Measurements from ENCODE around the gene KAZN. TPM values are rescaled to one million over a fixed set of nuclear protein-coding genes. Genes with fewer than 3 reads are reported as not detected.

KAZN gene
- total RNA-seq, 3 donors from 2014 or later = 12.2 to 16.4 (median 16.2) TPM

GRCh38 chr1:14585728-14586127, 12.8 kb upstream of the KAZN start:
- H3K27me3 ChIP-seq = no peaks in the 10 kb centered on the region
- DNase-seq (ENCODE audit: low spot score in 2 of 2) = no peak
- no peak overlapping the region for H3K27ac ChIP-seq
- no peak for TF ChIP-seq CTCF (IDR thresholded peaks at IDR 0.05)
- no peak for TF ChIP-seq POLR2AphosphoS5 (IDR thresholded peaks at IDR 0.05)
- TF ChIP-seq POLR2A (IDR thresholded peaks at IDR 0.05) = no peak
- H3K4me3 ChIP-seq = no peak overlapping the region
- no peaks in the 10 kb centered on the region for H3K36me3 ChIP-seq
- intact Hi-C loops (cut with DNase I; ENCODE audit: low total_unique reads) = no loop called here
- peaks cover 0 to 9% of the 10 kb centered on the region in 2 donors for H3K9me3 ChIP-seq
- H3K4me1 ChIP-seq = no peaks in the 10 kb centered on the region

- Histone ChIP-seq H3K9me3 (no peaks in the 10 kb centered on the region), H3K36me3 (no peaks in the 10 kb centered on the region), H3K4me1 (no peaks in the 10 kb centered on the region), H3K27ac (no peak overlapping the region), H3K27me3 (no peaks in the 10 kb centered on the region), H3K4me3 (no peak overlapping the region)
- DNase-seq (ENCODE audit: low spot score in 2 of 2) = no peak
- intact Hi-C loops (cut with DNase I; ENCODE audit: low total_unique reads) = no loop called here
- no peak for TF ChIP-seq POLR2AphosphoS5 (IDR thresholded peaks at IDR 0.05)
- no peak for TF ChIP-seq CTCF (IDR thresholded peaks at IDR 0.05)
- TF ChIP-seq POLR2A (IDR thresholded peaks at IDR 0.05) = no peak
Measured at GRCh38 chr1:14590411-14591180, 7.9 kb upstream of the KAZN start.

- Histone ChIP-seq H3K27ac (no peak overlapping the region), H3K36me3 (no peaks in the 10 kb centered on the region), H3K9me3 (no peaks in the 10 kb centered on the region), H3K27me3 (no peaks in the 10 kb centered on the region), H3K4me3 (no peak overlapping the region), H3K4me1 (no peaks in the 10 kb centered on the region)
- intact Hi-C loops (cut with DNase I; ENCODE audit: low total_unique reads) = no loop called here
- DNase-seq (ENCODE audit: low spot score in 2 of 2) = no peak
- TF ChIP-seq CTCF (IDR thresholded peaks at IDR 0.05) (no peak), POLR2A (IDR thresholded peaks at IDR 0.05) (no peak), POLR2AphosphoS5 (IDR thresholded peaks at IDR 0.05) (no peak)
Measured at GRCh38 chr1:14591600-14591999, 6.9 kb upstream of the KAZN start.

- no peak for DNase-seq (ENCODE audit: low spot score in 2 of 2)
- no peaks in the 10 kb centered on the region for H3K4me1 ChIP-seq
Measured at GRCh38 chr1:14592004-14592631, 6.4 kb upstream of the KAZN start.

More at GRCh38 chr1:14592004-14592631, 6.4 kb upstream of the KAZN start:
- TF ChIP-seq CTCF (IDR thresholded peaks at IDR 0.05) = no peak
- TF ChIP-seq POLR2AphosphoS5 (IDR thresholded peaks at IDR 0.05) = no peak
- TF ChIP-seq POLR2A (IDR thresholded peaks at IDR 0.05) = no peak
- H3K27ac ChIP-seq = no peak overlapping the region
- intact Hi-C loops (cut with DNase I; ENCODE audit: low total_unique reads) = no loop called here
- H3K9me3 ChIP-seq = no peaks in the 10 kb centered on the region
- H3K36me3 ChIP-seq = no peaks in the 10 kb centered on the region
- H3K4me3 ChIP-seq = no peak overlapping the region
- no peaks in the 10 kb centered on the region for H3K27me3 ChIP-seq
